Panc1 (cell line): ENCODE measurements around the gene ZNF335.

Experiments used
- SIN3A ChIP-seq: IDR thresholded peaks from 2 replicates; pipeline ENCODE4 v1.6.1; 2012; ENCODE audit warnings: low read depth, mild to moderate bottlenecking, low read length, moderate library complexity, borderline replicate concordance; ENCODE audit not compliant: insufficient read depth
- TF ChIP-seq, protein P1 (sequence below): fragments of 450-650 bp; IDR thresholded peaks from 2 replicates; pipeline ENCODE4 v1.5.1; 2017; ENCODE audit warnings: mild to moderate bottlenecking
- TF ChIP-seq, protein P2 (sequence below), 2 experiments: IDR thresholded peaks; 2 replicates each; pipeline ENCODE4 v1.6.1; 2011 to 2012; ENCODE audit warnings: low read depth in 2 of 2, control low read depth in 1 of 2, low read length in 1 of 2, mild to moderate bottlenecking in 1 of 2, moderate library complexity in 1 of 2; ENCODE audit not compliant: insufficient read depth in 1 of 2

DNA sequence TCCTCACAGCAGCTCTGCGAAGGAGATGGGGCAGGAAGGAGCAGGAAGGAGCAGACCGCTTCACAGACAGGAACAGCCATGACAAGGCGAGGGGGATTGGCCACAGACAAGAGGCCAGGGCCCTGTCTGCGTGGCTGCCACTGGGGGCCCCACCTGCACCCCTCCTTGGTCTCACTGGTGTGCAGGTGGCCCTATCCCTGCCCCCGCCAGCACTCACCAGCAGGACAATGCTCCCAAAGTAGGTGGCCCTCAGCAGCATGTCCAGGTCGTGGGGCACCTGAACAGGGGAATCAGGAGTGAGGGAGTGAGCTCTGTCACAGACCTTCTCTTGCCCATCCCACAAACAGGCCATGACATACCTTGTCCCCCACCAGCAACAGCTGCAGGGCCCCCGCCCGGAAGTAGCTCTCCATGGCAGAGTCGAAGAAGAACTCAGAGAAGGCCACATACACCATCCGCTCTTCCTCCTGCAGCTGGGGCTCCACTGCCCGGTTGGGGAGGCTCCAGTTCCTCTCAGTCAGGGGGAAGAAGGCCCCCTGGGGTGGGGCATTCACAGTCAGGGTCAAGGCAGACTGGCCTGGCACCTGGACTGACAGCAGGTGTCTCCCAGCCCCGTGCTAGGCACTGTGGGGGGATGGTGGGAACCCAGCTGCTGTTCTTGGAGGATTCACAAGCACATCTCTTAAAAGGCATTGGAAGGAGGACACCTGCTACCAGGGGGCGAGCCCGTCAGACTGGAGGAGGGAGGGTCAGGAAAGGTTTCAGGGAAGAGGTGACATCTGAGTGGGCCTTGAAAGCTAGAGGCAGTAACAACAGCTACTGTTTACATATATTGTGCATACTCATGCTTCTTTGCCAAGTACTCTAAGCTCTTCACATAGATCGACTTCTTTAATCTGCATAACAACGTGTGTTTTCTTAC lies 67.2 kb downstream of the ZNF335 start:
- TF ChIP-seq, protein P1, sequence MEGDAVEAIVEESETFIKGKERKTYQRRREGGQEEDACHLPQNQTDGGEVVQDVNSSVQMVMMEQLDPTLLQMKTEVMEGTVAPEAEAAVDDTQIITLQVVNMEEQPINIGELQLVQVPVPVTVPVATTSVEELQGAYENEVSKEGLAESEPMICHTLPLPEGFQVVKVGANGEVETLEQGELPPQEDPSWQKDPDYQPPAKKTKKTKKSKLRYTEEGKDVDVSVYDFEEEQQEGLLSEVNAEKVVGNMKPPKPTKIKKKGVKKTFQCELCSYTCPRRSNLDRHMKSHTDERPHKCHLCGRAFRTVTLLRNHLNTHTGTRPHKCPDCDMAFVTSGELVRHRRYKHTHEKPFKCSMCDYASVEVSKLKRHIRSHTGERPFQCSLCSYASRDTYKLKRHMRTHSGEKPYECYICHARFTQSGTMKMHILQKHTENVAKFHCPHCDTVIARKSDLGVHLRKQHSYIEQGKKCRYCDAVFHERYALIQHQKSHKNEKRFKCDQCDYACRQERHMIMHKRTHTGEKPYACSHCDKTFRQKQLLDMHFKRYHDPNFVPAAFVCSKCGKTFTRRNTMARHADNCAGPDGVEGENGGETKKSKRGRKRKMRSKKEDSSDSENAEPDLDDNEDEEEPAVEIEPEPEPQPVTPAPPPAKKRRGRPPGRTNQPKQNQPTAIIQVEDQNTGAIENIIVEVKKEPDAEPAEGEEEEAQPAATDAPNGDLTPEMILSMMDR = no peak
- TF ChIP-seq SIN3A = no peak
- TF ChIP-seq, protein P2, sequence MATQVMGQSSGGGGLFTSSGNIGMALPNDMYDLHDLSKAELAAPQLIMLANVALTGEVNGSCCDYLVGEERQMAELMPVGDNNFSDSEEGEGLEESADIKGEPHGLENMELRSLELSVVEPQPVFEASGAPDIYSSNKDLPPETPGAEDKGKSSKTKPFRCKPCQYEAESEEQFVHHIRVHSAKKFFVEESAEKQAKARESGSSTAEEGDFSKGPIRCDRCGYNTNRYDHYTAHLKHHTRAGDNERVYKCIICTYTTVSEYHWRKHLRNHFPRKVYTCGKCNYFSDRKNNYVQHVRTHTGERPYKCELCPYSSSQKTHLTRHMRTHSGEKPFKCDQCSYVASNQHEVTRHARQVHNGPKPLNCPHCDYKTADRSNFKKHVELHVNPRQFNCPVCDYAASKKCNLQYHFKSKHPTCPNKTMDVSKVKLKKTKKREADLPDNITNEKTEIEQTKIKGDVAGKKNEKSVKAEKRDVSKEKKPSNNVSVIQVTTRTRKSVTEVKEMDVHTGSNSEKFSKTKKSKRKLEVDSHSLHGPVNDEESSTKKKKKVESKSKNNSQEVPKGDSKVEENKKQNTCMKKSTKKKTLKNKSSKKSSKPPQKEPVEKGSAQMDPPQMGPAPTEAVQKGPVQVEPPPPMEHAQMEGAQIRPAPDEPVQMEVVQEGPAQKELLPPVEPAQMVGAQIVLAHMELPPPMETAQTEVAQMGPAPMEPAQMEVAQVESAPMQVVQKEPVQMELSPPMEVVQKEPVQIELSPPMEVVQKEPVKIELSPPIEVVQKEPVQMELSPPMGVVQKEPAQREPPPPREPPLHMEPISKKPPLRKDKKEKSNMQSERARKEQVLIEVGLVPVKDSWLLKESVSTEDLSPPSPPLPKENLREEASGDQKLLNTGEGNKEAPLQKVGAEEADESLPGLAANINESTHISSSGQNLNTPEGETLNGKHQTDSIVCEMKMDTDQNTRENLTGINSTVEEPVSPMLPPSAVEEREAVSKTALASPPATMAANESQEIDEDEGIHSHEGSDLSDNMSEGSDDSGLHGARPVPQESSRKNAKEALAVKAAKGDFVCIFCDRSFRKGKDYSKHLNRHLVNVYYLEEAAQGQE (IDR thresholded peaks at IDR 0.05; ENCODE audit: insufficient read depth in 1 of 2, low read depth in 2 of 2, low read length in 1 of 2) = no peak
